ENCODE results near the gene PIGW. TPM values are rescaled to one million over a fixed set of nuclear protein-coding genes. Genes with fewer than 3 reads are reported as not detected.

PIGW gene
- total and polyA plus RNA-seq, 2 of the 8 experiments (the other 6 are each of a cell fraction or from before 2014, with no cell fraction given): 12.1 to 28.9 TPM

DNA sequence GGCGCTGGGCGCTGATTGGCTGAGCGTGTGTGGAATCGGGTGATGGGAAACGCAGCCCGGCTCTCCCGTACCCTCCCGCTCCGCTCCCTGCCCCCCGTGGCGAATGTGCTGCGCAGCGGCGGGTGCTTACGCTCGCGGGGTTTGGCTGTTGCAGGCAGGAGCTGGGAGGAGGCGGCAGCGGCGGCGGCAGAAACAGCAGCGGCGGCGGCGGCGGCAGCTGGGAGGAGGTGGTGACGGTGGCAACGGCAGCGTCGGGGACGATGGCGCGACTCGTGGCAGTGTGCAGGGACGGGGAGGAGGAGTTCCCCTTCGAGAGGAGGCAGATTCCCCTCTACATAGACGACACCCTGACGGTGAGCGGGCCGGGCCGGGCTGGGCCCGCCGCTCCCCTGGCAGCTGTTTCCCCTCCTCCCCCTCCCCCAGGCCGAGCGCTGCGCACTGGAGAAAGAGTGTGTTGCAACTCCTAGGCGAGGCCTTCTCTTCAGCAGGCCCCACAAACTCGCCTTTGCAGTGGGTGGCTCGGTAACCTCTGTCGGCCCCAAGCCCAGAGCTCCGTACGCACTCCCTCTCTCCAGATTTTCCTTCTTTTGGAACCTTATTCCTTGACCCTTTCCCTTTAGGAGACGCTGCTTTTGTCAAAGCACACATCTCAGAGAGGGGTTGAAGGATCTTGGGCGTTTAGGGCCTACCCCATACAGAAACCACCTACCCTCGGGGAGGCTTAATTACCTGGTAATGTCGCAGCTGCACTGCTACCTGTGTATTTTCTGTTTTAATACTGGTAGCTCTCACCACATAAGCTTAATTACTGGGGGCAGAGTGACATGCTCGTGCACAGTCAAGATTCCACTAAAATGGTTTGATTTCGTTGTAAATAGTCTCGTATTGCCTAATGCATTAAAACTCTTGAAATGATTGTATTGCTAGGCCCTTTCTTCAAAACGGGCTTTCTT lies 11.0 kb downstream of the PIGW start (continued):
- no peak for TF ChIP-seq RFX5 (IDR thresholded peaks at IDR 0.05; ENCODE audit: borderline replicate concordance, low read depth, low read length)
- peak; percentile 57 for TF ChIP-seq SAP30 (IDR thresholded peaks at IDR 0.05; ENCODE audit: insufficient read depth, insufficient replicate concordance, low read length)
- TF ChIP-seq NRF1 (IDR thresholded peaks at IDR 0.05; ENCODE audit: low read depth, low read length): no peak
- peak; percentile 50 for TF ChIP-seq MAX (IDR thresholded peaks at IDR 0.05)
- TF ChIP-seq KDM4A (IDR thresholded peaks at IDR 0.05; ENCODE audit: low read depth, low read length, severe bottlenecking): no peak
- no peak for TF ChIP-seq KDM5A (IDR thresholded peaks at IDR 0.05; ENCODE audit: low read length)
- no peak for TF ChIP-seq CTBP2 (IDR thresholded peaks at IDR 0.05; ENCODE audit: borderline replicate concordance, insufficient read depth, insufficient read length, low read length)
- TF ChIP-seq RBBP5 (IDR thresholded peaks at IDR 0.05; ENCODE audit: borderline replicate concordance, low read depth, low read length): peak; percentile 72; the same call in 1 of the 2 replicates
- no peak for TF ChIP-seq POU5F1 (IDR thresholded peaks at IDR 0.05; ENCODE audit: low read depth, low read length)
- no peak for TF ChIP-seq ATF3 (IDR thresholded peaks at IDR 0.05; ENCODE audit: insufficient read depth, low read depth, low read length)
- TF ChIP-seq BACH1 (IDR thresholded peaks at IDR 0.05; ENCODE audit: low read length): no peak
- peak; percentile 64 to 72 for TF ChIP-seq POLR2A (IDR thresholded peaks at IDR 0.05; ENCODE audit: control extremely low read depth in 1 of 2, low read depth in 2 of 2, low read length in 2 of 2)
- TF ChIP-seq RAD21 (IDR thresholded peaks at IDR 0.05 in 1 of 2, conservative IDR thresholded peaks at IDR 0.05 in 1 of 2; ENCODE audit: low read depth in 2 of 2, low read length in 2 of 2): no peak
- peak; percentile 61 for TF ChIP-seq SP1 (IDR thresholded peaks at IDR 0.05; ENCODE audit: low read depth, low read length)
- peak; percentile 69 for TF ChIP-seq POLR2AphosphoS5 (IDR thresholded peaks at IDR 0.05; ENCODE audit: low read depth, low read length)
- peak; percentile 57 to 96; a peak in 2 of 3 replicates for TF ChIP-seq EP300 (IDR thresholded peaks at IDR 0.05; ENCODE audit: borderline replicate concordance in 1 of 2, low read depth in 2 of 2, low read length in 2 of 2)

Data from H1 (cell line).